Measurements from ENCODE around the gene ABLIM3.

Gene ABLIM3

GRCh38 chr5:149265597-149265996, 124.3 kb downstream of the ABLIM3 start:
- H3K79me2 ChIP-seq (ENCODE audit: insufficient read depth, low read depth) = no peaks in the 10 kb centered on the region
- no peaks in the 10 kb centered on the region for H3K27me3 ChIP-seq (ENCODE audit: insufficient read depth, low read depth)
- H3K9ac ChIP-seq = no peak overlapping the region
- no peak overlapping the region for H3K27ac ChIP-seq
- H3K4me1 ChIP-seq (ENCODE audit: low read depth, poor library complexity, severe bottlenecking) = no peaks in the 10 kb centered on the region
- no peak overlapping the region for H3K4me2 ChIP-seq
- TF ChIP-seq, protein P1, sequence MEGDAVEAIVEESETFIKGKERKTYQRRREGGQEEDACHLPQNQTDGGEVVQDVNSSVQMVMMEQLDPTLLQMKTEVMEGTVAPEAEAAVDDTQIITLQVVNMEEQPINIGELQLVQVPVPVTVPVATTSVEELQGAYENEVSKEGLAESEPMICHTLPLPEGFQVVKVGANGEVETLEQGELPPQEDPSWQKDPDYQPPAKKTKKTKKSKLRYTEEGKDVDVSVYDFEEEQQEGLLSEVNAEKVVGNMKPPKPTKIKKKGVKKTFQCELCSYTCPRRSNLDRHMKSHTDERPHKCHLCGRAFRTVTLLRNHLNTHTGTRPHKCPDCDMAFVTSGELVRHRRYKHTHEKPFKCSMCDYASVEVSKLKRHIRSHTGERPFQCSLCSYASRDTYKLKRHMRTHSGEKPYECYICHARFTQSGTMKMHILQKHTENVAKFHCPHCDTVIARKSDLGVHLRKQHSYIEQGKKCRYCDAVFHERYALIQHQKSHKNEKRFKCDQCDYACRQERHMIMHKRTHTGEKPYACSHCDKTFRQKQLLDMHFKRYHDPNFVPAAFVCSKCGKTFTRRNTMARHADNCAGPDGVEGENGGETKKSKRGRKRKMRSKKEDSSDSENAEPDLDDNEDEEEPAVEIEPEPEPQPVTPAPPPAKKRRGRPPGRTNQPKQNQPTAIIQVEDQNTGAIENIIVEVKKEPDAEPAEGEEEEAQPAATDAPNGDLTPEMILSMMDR (conservative IDR thresholded peaks at IDR 0.05; ENCODE audit: low read depth, low read length) = no peak
- no peak overlapping the region for H2AFZ ChIP-seq (ENCODE audit: low read depth)
- no peak overlapping the region for H3K4me3 ChIP-seq (IDR thresholded peaks at IDR 0.05; ENCODE audit: insufficient read depth, low read depth, low read length)
- no peaks in the 10 kb centered on the region for H3K36me3 ChIP-seq (ENCODE audit: insufficient read depth)
- H4K20me1 ChIP-seq (ENCODE audit: insufficient read depth) = no peaks in the 10 kb centered on the region

- Histone ChIP-seq H3K79me2 (ENCODE audit: insufficient read depth, low read depth) (no peaks in the 10 kb centered on the region), H3K27me3 (ENCODE audit: insufficient read depth, low read depth) (no peaks in the 10 kb centered on the region), H3K4me2 (no peak overlapping the region), H4K20me1 (ENCODE audit: insufficient read depth) (no peaks in the 10 kb centered on the region), H3K4me1 (ENCODE audit: low read depth, poor library complexity, severe bottlenecking) (no peaks in the 10 kb centered on the region), H2AFZ (ENCODE audit: low read depth) (no peak overlapping the region), H3K4me3 (IDR thresholded peaks at IDR 0.05; ENCODE audit: insufficient read depth, low read depth, low read length) (no peak overlapping the region), H3K27ac (no peak overlapping the region), H3K9ac (no peak overlapping the region), H3K36me3 (ENCODE audit: insufficient read depth) (no peaks in the 10 kb centered on the region)
- TF ChIP-seq, protein P1 (conservative IDR thresholded peaks at IDR 0.05; ENCODE audit: low read depth, low read length) = no peak
These were observed 126.1 kb downstream of the ABLIM3 start for GRCh38 chr5:149267241-149267973.

DNA sequence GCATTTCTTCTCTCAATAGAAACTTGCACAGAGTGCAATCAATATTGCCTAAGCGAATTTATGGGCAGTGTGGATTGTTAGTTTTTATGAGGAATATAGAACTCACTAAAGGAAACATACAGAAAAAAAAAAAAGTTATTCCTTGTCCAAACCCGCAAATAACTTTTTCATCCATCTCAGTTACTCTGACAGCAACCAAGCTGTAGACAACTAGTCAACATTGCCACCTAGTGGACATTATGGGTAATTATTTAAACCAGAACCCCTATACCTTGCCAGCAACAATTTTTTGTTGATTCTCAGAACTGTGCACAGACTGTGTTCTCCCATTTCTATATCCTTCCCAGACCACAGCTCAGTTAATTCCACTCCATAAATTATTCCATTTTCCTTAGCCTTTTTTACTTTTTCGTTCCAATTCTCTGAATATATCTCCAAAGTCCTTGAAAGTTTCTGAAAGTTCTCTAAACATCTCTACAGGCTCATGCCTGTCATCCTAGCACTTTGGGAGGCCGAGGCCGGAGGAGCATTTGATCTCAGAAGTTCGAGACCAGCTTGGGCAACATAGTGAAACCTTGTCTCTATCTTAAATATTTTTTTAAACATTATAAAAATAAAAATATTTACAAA, 127.8 kb downstream of the ABLIM3 start:
- no peak overlapping the region for H3K9ac ChIP-seq
- H3K4me2 ChIP-seq = no peak overlapping the region
- no peak overlapping the region for H3K4me3 ChIP-seq (IDR thresholded peaks at IDR 0.05; ENCODE audit: insufficient read depth, low read depth, low read length)
- H3K4me1 ChIP-seq (ENCODE audit: low read depth, poor library complexity, severe bottlenecking) = no peaks in the 10 kb centered on the region
- H3K27ac ChIP-seq = no peak overlapping the region
- TF ChIP-seq, protein P1 (conservative IDR thresholded peaks at IDR 0.05; ENCODE audit: low read depth, low read length) = peak; percentile 76
- H3K27me3 ChIP-seq (ENCODE audit: insufficient read depth, low read depth) = no peaks in the 10 kb centered on the region
- H4K20me1 ChIP-seq (ENCODE audit: insufficient read depth) = no peaks in the 10 kb centered on the region
- H3K79me2 ChIP-seq (ENCODE audit: insufficient read depth, low read depth) = no peaks in the 10 kb centered on the region
- no peaks in the 10 kb centered on the region for H3K36me3 ChIP-seq (ENCODE audit: insufficient read depth)
- H2AFZ ChIP-seq (ENCODE audit: low read depth) = no peak overlapping the region

GRCh38 chr5:149271195-149271715, 130.0 kb downstream of the ABLIM3 start:
- H3K4me1 ChIP-seq (ENCODE audit: low read depth, poor library complexity, severe bottlenecking) = no peaks in the 10 kb centered on the region
- TF ChIP-seq, protein P1 (conservative IDR thresholded peaks at IDR 0.05; ENCODE audit: low read depth, low read length) = no peak
- H4K20me1 ChIP-seq (ENCODE audit: insufficient read depth) = no peaks in the 10 kb centered on the region
- H3K4me3 ChIP-seq (IDR thresholded peaks at IDR 0.05; ENCODE audit: insufficient read depth, low read depth, low read length) = no peak overlapping the region
- no peak overlapping the region for H3K4me2 ChIP-seq
- H3K79me2 ChIP-seq (ENCODE audit: insufficient read depth, low read depth) = no peaks in the 10 kb centered on the region
- H3K27ac ChIP-seq = no peak overlapping the region
- H3K36me3 ChIP-seq (ENCODE audit: insufficient read depth) = no peaks in the 10 kb centered on the region
- H3K27me3 ChIP-seq (ENCODE audit: insufficient read depth, low read depth) = no peaks in the 10 kb centered on the region
- no peak overlapping the region for H2AFZ ChIP-seq (ENCODE audit: low read depth)
- H3K9ac ChIP-seq = no peak overlapping the region

Data from KMS-11 (cell line).